Cerebellar cortex (tissue), 1 donor: ENCODE data around the gene DUSP9.
"Not testable (repeated sequence)": the region's sequence is repeated elsewhere in the genome, so short reads cannot be mapped to it uniquely, and the experiment has no call there.

Source experiments
- DNase-seq: peaks from one replicate; pipeline ENCODE4 v3.0.0-alpha.2; 2015; ENCODE audit warnings: low spot score

Gene DUSP9

DNA sequence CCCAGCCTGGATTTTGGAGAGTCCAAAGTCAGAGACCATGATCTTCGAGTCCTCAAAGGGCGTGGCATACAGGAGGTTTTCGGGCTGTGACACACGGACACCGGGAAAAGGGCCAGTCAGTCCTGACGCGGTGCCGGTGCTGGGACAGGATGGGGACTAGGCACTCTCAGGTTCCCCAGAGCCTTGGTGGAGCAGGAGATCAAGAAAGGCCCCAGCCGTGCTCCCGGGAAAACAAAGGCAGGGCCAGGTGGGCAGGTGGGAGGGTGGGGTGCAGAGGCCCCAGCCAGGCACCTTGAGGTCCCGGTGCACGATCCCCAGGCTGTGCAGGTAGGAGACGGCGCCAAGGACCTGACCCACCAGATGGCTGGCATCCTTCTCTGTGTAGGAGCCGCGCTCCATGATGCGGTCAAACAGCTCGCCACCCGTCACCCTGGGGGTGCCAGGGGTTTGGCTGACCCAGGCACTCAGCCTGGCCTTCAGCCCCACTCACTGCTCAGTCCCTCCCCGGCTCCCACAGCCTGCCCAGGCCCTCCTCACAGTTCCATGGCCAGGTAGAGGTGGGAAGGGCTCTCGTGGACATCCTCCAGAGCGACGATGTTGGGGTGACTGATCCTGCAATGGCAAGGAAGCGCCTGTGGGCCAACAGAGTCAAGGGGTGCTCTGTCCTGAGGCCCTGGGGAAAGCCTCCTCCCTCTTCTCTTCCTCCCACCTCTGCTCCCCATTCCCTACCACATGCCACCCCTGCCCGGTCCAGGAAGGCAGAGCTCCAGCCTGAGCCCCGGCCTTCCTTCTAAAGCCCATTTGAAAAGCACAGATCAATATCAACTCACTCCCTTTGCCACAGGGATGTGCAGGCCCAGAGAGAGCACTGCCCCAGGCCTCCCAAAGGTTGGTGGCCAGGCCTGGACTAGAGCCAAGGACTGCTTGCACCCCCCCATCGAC is 24.9 kb downstream of the DUSP9 start:
- DNase-seq = no peak

DNA sequence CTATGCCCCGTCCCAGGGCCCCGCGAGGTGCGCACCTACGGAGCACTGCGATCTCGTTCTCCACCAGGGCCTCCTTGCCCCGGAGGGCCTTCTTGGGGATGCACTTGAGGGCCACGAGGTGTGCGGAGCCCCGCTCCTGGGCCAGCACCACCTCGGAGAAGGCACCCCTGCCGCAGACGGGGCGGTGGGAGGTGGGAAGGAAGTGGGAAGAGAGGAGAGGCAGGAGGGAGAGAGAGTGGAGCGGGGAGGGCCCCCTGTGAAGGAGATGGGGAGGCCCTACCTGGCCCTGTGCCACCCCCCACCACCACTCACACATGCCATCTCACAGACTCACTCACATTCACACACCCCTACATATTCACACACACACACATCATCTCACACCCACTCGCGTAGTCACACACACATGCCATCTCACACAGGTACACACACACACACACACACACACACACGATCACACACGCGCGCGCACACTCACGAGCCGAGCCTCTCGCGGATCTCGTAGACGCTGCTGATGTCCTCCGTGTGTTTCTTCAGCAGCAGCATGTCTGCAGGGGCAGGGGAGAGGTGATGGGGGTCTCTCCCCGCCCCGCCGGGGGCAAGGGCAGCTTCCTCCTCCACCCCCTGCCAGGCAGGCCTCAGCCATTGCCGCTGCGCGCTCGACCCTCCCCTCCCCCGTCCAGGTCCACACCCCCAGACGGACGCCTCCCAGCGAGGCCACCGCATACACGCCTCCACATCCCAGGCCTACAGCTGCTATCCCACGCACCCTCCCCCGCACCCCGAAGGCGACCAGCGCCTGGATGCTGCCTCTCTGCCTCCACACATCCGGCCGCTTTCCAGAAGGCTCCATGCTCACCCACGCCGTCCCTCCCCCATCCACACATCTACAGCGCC is 25.8 kb downstream of the DUSP9 start:
- DNase-seq = no peak

DNA sequence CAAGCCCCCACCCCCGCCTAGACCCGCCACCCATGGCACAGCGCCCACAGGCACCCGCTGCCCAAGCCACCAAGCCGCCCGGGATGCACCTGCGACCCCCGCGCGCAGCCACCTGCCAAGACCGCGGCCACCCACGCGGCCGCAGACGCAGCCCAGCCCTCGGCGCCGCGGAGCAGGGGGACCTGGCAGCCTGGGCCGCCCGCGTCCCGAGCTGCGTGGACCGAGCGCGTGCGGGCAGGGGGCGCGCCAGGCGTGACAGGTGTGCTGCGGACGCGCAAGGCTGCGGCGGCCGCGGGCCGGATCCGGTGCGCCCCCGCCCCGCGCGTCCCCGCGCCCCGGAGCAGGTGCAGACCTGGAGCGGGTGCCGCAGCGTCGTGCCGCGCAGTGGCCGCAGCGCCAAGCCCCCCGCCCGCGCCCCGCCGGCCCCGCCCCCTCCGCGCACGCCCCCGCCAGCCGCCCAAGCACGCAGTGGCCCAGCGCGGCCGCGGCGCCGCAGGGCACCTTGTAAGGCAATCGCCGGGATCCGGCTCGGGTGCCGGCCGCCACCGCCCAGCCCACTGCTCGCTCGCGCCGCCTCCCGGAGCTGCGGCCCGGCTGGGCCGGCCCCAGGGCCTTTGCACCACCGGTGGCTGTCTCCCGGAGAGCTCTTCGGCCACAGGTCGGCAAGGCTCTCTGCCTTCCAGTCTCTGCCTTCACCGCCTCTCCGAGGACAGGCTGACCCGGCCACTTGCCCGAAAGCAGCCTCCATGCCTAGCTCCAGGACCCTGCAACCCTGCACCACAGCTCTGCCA is 26.6 kb downstream of the DUSP9 start, which contains the start of gene PNCK:
PNCK (minus strand) TSS at position 386 of the 791 bp plus-strand sequence. CDS start 737 bp downstream, outside the sequence.
- no peak for DNase-seq

DNA sequence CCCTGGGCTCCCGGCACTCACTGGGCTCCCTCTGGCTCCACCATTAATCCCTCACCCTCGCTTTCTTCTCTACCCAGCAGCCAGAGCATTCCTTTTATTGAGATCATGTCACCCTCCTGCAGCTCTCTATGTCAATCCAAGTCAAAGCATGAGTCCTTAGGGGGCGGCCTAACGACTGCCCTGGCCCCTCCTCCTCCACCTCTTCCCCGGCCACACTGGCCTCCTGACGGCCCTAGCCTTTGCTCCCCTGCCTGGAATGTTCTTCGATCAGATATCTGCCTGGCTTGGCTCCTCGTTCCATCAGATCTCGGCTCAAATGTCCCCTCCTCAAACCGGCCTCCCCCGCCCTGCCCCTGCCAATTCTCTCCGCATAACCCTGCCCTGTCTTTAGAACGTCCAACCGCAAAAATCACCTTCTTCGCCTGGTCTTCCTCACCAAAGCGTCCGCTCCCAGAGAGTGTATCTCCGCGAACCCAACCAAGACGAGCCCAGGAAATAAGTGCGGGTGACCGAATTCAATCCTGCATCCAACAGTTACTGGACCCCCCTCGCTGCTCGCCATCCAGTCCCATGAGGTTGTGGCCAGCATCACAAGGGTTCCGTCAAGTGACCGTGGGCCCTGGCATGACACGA is 27.3 kb downstream of the DUSP9 start:
- no peak for DNase-seq

DNA sequence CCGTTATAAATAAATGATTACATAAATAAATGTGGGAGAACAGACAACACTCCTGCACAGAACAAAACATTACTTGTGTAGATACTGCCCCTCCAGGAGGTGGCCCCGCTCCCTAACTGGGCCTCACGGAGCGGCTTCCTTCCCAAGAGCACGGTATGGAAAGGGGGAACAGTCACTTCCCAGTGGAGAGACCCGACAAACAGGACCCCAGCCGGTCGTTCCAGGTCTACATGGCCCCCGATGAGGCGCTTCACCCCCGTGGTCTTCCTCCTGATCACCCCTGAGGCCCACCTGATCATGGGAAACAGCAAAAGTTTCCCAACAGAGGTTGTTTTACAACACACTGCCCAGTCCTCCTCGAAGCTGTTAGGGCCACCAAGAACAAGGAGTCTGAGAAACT is 34.2 kb downstream of the DUSP9 start:
- no peak for DNase-seq

DNA sequence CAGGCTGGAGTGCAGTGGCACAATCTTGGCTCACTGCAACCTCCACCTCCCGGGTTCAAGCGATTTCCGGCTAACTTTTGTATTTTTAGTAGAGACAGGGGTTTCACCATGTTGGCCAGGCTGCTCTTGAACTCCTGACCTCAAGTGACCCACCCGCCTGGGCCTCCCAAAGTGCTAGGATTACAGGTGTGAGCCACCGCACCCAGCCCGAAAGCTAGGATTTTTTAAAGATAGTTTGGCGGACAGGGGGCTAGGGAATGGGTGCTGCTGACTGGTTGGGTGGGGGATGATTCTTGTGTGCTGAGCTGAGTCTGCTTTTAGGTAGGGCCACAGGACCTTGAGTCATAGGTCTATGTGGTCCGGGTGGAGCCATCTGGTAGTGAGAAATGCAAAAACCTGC is 36.5 kb downstream of the DUSP9 start:
- DNase-seq = not testable (repeated sequence)

DNA sequence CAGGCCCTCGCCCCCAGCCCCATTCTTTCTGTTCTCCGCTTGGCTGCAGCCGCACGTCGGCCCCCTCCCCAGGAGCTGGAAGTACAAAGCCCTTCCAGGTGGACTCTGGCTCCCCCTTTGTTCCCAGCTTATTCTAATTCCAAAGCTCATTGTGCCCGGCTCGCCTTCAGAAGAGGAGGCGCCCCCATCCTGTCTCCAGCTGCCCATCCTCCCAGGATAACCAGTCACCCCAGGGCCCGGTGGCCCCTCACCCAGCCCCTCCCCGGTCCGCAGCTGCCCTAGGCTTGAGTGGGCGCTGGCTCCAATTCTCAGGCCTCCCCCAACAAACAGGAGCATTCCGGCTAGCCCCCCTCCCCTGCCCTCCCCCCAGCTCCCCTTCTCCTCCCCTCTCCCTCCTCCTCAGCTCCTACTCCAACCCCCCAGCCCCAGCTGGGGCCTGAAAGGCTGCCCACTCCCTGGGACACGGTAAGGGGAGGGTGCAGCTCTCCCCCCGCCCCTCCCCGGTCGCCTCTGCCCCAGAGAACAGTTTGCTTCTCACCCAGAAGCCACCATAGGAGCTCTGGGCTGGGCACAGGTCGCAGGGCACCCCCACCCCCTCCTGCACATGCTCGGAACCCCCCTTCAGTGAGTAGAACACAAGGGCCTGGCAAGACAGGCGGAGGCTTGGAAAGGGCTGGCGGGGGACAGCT is 37.6 kb downstream of the DUSP9 start:
- no peak for DNase-seq

DNA sequence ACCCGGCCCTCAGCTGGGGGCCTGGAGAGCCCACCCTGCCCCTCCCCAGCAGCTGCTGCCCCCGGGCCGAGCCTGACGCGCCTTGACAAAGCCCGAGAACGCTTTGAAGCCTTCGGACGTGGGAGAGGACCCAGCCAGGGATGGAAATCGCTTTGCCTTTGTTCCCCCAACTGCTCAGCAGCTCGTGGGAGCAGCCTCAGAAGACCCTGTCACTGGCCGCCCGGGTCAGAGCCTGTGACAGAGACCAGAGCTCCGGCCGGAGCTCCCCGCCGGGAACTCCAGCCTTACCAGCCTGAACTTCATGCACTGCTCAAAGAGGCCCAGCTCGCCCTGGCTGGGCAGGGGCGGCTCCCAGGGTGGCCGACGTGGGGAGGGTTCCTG is 38.1 kb downstream of the DUSP9 start:
- no peak for DNase-seq

DNA sequence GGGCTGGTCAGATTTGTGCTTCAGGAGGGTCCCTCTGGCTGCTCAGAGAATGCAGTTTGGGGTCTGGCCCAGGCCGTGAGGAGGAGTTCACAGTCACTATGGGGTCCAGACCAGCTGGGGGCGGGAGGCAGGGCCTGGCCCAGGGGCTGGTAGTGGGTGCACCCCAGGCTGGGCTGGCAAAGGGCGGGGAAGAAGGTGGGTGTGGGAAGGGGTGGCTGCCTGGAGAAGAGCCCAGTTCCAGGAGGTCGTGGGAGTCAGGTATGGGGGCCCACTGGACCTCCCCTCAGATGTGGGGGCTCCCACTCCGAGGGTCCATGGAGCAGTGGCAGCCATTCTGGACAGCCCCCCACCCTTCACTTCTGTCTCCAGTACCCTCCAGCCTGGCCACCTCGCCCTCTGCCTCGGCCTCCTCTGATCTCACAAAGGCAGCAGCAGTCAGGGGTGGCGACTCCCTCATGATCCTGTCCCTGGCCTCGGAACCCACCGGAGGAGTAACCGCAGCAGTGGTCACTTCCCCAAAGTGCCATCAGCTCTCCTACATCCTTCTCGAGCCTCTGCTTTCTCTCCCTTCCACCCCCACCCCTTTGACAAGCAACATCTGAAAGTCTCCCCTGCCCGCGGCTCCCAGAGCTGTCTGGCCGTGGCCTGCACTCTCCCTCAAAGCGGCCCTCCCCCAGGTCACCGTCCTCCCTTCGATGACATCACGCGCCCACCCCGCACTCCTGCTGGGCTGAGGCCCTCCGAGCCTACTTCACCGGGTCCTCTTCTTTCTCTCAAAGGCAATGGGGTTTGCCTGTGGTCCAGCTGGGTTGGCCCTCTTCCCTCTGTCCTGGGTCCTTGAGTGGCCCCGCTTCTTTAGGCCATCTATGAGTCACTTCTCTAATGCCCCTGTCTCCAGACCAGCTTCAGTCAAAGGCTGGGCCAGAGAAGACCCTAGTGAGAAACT is 39.0 kb downstream of the DUSP9 start:
- no peak for DNase-seq

DNA sequence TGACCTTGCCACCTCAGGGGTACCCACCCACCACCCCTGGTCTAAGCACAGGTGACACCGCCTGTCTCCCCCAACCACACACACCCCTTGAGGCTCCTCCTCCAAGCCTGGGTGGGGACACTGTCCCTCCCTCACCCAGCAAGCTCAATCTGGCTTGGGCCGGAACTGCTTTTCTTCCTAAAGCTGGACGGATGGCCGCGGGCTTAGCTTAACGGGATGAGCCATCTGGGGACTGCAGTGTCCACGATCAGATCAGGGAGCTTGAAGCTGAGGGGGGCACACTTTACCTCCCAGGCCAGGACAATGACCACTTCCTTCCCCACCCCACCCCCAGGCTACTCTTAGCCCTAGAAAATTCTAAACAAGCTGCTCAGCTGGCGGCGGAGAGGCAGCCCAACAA is 39.7 kb downstream of the DUSP9 start:
- DNase-seq = no peak

DNA sequence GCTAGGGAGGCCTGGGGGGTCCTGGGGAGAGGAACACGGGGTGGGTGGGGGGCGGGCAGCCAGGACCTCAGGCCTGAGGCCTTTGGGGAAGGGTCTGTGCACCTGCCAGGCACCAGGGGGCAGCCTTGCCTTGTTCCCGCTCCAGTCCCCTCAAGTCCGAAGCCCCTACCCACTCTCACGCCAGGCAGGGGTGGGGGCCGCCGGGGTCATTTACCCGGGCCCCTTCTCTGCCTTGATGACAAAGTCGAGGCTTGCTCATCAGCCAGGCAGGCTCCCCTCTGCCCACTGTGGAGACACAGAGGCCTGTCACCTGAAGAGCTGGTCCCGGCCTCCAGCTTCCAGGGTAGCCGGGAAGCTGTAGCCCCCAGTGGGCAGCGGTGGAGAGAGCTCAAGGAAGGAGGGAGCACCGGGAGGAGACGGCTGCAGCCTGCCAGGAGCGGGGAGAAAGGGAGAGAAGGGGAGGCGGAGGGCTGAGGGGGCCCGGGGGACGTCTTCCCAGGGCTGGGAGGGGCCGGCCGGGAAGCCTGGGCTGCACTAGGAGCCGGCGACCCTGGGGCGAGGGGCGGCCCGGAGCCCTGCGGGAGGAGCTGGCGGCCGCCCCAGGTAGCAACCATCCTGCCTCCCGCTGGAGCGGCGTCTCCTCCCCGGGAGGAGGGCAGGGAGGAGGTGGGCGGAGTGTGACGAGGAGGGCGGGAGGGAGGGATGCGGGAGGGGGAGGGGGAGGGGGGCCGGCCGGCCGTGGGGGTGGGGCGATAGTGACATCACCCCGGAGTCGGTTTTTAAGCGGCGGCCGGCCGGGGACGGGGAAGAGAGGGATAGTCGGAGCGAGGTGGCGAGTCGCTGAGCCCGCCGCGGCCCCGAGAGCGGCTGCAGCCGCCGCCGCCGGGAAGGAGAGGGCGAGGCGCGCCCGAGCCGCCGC is 40.4 kb downstream of the DUSP9 start, which contains the start of gene SLC6A8:
SLC6A8 (plus strand) TSS at position 806 of the 919 bp plus-strand sequence. CDS start 649 bp downstream, outside the sequence.
- peak; percentile 66 for DNase-seq

DNA sequence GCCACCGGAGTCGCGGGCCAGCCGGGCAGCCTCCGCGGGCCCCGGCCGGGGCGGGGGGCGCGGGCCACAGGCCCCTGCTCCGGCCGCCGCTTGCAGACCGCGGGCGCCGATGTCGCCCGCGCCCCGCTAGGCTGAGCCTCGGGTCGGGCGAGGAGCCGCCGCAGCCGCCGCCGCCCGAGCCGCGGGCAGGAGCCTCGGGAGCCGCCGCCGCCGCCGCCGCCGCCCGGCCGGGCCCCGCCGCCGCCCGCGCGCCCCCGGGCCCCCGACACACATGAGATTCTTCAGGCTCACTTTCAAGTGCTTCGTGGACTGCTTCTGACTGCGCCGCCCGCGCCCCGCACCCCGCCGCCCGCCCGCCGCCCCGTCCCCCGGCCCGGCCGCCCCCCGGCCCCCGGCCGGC is 41.1 kb downstream of the DUSP9 start:
- DNase-seq = no peak

DNA sequence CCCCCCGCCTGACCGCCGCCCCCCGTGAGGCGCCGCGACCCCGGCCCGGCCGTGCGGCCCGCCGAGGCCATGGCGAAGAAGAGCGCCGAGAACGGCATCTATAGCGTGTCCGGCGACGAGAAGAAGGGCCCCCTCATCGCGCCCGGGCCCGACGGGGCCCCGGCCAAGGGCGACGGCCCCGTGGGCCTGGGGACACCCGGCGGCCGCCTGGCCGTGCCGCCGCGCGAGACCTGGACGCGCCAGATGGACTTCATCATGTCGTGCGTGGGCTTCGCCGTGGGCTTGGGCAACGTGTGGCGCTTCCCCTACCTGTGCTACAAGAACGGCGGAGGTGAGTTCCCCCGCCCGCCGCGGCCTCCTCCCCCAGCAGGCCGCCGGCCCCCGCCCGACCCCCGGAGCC is 41.5 kb downstream of the DUSP9 start:
- no peak for DNase-seq

DNA sequence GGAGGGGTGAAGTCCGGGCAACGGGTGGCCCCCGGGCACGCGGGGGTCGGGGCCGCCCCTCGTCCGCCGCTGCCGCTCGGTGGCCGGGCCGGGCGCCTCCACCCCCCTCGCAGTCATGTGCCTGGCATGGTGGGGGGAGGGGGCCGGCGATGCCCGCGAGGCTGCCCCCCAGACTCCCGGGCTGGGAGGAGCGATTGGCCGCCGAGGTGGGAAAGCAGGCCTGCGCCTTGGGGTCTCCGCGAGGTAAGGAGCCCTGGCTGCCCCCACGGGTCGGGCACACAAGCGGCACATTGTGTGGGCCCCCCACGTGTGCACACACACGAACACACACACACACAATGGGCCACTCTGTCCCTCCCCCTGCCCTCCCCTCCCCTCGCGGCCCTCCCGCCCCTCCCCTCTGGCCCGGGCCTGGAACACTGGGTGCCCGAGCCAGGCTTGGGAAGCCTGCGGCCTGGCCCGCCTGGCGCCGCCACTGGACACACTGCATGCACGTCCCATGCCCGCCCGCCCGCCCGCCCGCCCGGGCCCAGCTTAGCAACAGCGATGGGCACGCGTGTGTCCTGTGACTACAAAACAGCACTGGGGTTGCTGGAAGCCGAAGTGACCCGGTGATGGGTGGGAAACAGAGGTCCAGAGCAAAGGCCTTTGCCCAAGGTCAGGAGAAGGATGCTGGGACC is 42.0 kb downstream of the DUSP9 start:
- no peak for DNase-seq

DNA sequence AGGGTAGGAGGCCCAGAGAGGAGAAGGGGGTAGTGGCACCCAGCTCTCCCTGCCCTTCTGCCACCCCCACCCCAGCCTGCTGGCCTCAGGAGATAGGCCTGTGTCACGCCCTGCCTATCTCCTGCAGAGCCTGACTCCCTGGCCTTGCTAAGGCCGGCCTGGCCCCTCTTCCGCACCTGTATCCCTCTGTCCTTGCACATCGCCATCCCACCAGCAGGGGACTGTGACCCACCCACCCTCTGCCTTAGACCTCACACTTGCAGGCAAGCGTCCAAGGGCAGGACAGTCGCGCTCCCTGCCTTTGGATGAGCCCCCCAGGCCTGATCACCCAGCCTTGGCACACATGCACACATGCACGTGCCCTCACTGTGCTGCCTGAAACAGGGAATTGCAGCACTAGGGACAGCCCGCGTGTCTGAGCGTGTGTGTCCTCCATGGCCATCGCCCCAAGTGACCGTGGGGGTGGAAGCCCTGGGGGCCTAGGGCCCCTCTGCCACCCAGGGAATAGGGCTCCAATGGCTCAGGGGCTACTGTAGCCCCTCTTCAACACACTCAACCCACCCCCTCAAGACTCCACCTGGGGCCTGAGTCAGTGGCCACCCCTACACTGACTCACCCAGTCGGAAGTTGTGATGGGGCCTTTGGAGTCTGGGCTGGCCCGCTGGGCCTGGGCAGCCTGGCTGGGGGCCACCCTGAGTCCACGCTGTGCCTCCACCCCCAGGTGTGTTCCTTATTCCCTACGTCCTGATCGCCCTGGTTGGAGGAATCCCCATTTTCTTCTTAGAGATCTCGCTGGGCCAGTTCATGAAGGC is 42.9 kb downstream of the DUSP9 start:
- DNase-seq = no peak

DNA sequence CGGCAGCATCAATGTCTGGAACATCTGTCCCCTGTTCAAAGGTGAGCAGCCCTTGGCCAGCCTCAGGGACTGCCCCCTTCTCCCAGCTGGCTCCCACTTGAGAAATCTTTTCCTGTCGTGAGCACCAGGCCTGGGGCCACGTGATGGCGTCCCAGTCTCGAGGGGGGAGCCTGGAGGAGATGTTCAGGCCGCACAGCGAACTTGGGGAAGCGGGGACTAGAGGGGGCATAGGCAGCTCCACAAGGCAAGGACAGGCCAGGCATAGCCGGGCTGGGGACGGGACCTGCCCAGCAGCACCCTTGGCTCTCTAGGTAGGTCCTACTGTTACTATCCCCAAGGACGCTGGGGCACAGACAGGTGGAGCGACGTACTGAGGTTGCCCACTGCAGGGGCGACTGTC is 43.5 kb downstream of the DUSP9 start:
- DNase-seq = no peak
